Hepatocyte (in vitro differentiated cells): Measurements from ENCODE around the gene EDC3.

Experiments
- CTCF ChIP-seq: fragments of 200-600 bp; sonication (generic); IDR thresholded peaks from 2 replicates; pipeline ENCODE4 v1.5.1; 2016; ENCODE audit warnings: antibody characterized with exemption, mild to moderate bottlenecking; ENCODE audit not compliant: poor library complexity
- EZH2phosphoT487 ChIP-seq: fragments of 200-600 bp; sonication (generic); IDR thresholded peaks from one replicate; pipeline ENCODE4 v1.6.1; 2018; ENCODE audit warnings: antibody characterized with exemption, mild to moderate bottlenecking, low read depth, moderate library complexity; ENCODE audit not compliant: unreplicated experiment, severe bottlenecking

- TF ChIP-seq CTCF (no peak), EZH2phosphoT487 (no peak)
Observed at GRCh38 chr15:74709011-74709410, 13.2 kb upstream of the EDC3 start.
